ENCODE results near the gene ZNF343.

The ZNF343 gene

DNA sequence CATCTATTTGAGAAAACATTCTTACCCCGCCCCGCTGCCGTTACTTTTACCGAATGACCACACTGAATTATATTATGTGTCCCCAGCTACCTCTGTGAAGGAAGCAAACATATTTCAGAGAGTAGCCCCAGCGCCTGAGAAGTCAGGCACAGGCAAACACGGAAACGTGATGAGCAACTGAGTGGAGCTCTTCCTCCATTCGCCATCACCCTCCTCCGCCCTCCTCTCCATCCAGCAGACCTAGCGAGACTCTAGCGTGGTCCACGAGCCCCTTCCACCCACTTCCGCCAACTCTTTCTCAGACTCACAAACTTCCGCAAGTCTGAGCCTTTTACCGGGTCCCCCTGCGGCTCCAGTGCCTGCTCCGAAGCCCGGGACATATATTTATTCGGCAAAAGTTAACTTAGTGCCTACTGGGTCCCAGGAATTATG lies 38.7 kb downstream of the ZNF343 start:
- peak; percentile 64 for DNase-seq

DNA sequence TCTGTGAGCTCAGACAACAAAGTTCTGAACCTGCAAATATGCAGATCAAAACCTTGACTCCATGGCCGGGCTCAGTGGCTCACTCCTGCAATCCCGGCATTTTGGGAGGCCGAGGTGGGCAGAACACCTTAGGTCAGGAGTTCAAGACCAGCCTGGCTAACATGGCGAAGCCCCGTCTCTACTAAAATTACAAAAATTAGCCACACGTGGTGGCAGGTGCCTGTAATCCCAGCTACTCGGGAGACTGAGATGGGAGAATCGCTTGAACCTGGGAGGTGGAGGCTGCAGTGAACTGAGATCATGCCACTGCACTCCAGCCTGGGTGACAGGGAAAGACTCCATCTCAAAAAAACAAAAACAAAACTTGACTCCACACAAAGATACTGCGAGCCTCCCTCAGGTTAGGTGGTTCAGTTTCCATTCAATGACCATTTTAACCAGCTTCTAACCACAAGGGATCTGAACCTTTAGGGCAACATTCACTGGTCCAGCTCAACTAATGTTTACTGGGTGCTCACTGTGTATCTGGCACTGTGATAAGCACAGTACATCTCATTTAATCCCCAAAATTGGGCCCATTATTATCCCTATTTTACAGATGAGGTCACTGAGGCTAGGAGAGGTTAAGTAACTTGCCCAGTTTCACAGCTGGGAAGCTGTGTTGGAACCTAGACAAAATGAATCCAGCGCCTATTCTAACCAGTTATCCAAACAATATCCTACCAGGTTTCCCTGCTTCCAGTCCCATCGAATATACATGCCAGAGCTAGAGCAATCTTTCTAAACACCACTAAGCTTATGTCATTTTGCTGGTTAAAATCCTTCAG lies 39.9 kb downstream of the ZNF343 start:
- no peak for DNase-seq

DNA sequence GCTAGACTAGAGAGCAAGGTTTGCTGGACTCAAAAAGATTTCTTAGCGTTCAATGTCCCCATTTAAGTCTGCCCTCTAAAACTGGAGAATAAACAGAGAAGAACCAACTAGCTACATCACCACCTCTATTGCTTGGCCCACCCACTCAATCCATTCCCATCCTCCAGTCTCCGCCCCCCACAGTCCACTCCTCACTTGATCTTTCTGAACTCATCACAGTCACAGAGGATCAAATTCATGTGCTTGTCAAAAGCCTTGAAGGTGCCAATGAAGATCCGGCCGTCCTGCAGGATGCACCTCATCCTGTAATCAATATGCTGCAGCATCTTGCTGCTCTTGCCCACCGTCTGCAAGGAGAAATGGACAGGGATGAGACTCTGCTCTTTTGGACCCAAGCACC lies 41.3 kb downstream of the ZNF343 start:
- DNase-seq: no peak

DNA sequence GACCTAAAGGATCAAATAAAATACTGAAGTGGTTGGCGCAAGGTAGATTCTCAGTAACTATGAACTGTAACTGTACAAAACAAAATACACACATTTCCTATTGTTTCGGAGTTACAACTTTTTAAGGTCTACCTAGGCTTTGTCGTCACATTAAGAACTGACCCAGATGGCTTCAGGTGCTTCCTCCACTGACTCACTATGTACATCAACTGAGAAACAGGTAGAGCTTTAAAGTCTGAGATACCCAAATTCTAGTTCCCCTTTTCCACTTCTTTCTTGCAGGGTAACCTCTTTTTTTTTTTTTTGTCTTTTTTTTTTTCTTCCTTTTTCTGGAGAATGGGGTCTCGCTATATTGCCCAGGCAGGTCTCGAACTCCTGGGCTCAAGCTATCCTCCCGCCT lies 43.6 kb downstream of the ZNF343 start:
- DNase-seq: no peak

DNA sequence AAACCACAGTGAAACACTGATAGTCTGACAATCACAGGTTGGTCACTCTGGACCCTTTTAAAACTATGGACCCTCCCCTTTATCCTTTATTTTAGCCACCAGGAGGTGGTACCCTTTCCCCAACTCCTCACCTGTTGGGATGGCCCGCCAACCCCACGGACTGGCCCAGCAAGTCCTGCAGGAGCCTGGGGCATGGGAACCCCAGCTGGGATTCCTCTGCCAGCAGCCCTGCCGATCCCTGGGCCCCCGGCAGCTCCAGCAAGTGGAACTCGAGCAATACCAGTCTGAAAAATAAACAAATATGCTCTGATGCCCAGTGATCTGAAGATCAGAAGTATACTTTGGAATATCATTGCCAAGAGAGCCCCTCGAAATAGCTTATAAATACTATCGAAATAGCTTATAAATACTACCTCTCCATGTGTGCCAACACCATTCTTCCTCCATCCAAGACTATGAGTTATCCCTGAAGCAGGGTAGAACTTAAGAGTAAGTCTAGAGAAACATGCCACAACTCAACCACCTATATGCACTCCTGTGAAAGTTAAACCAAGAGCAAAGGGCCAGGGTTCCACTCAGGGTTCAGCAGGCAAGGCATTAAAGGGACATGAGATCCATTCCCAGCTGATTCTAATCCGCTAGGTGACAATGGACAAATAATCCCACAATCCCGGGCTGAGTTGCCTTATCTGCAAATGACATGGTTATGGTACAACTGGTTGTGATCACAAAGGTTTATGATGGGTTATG lies 44.9 kb downstream of the ZNF343 start:
- DNase-seq: no peak

DNA sequence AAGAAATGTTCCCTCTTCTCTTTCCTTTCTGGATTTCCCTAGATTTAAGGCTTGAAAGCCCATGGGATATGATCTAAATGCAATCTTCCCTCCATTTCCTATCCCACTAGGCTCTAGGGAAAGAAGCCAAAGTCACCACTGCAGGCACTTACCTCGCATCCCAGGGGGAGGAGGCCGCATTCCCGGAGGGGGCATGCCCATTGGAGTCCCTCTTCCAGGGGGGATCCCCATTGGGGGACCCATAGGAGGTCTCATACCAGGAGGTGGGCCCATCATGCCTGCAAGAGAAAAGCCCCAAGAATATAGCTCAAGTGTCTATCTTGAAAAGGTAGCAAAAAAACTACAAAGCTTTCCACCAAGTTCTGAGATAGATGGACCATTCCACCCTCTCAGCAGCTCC lies 46.2 kb downstream of the ZNF343 start:
- no peak for DNase-seq

DNA sequence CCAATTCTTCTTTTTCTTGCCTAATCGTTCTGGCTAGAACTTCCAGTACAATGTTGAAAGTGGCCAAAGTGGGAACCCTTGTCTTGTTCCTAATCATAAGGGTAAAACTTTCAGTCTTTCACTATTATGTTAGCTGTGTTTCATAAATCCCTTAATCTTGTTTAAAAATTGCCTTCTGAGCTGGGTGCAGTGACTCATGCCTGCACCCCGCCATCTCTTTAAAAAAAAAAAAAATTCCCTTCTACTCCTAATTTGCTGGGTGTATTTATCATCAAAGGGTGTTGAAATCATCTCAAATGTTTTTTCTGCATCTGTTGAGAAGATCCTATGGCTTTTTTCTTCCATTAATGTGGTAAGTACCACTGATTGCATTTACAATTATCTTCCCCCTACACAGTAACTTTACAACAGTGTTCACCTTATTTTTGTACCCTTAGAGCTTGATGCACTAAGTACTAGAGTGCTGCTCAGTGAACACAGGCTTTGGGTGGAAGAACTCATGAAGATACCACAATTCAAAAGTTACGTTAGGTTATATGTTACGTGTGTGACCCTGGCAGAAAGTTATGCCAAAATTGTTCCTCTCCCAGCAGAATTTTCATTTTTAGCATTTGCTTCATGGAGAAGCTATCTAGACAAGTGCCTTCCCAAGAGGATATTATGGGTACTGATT lies 47.8 kb downstream of the ZNF343 start:
- DNase-seq: no peak

DNA sequence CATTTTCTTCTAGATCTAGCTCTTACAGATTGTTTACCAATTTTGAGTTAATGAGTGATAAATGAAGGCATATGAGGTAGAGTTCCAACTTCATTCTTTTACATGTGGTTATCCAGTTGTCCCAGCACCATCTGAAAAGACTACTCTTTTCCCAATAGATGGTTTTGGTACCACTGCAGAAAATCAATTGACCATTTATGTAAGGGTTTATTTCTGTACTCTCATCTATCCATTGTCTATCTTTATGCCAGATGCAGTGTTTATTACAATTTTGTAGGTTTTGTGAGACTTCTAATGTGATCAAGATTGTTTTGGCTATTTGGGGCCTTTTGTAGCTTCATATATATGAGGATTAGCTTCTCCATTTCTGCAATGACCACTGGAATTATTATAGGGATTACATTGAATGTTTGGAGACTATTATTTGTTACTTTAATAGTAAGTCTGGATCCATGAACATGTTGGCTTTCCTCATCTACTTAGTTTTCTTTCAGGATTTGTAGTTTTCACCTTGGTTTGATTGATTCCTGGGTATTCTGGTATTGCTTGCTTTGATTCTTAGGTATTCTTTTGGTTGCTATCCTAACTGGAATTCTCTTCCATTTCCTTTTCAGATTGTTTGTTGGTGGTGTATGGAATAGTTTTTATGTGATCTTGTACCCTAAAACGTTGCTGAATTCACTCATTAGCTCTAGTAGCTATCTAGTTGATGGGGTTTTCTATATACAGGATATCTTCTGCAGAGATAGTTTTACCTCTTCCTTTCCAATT lies 48.5 kb downstream of the ZNF343 start:
- DNase-seq: no peak

DNA sequence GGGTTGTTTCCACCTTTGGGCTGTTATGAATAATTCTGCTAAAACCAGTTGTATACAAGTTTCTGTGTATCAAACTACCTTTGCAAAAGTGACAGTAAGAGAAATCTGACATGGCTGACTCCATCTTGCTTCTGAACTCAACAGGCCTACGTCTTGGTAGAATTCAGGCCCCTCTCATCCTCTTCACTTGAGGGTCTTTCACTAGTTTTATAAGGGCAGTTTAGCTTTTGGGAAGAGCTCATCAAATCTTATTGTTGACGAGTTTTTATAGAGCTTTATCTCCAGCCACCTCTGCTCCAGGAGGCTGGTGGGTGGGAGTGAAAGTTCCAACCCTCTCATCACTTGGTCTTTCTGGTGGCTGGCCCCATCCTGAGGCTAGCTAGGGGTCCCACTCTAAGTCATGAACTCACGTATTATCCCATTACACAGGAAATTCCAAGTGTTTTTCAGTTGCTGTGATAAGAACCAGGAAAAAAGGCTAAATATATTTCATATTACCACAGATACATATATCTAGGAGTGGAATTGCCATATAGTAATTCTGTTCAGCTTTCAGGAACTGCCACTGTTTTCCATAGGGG lies 49.7 kb downstream of the ZNF343 start:
- no peak for DNase-seq

DNA sequence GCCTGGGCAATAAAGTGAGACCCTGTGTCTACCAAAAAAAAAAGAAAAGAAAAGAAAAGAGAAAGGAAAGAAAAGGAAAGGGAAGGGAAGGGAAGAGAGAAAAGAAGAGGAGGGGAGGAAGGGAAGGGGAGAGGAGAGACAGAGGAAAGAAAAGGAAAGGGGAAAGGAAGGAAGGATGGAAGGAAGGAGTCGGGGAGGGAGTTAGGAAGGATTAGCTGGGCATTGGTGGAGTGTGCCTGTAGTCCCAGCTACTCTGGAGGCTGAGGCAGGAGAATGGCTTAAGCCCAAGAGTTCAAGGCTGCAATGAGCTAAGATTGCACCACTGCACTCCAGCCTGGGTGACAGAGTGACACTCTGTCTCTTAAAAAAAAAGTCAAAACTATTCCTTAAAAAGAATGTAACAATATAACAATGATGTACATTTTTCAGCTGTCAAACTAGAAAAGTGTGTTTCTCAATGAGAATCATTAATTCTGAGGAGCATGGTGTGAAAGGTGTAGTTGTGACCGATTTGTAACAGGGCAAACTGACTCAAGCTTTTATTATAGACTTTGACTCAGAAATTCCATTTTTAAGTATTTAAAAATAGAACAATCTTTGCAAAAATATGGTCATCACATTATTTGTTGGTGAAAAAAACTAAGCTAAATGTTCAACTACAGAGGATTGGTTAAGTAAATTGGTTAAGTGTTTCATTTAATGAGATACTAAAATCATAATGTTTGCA lies 52.8 kb downstream of the ZNF343 start:
- DNase-seq: no peak

DNA sequence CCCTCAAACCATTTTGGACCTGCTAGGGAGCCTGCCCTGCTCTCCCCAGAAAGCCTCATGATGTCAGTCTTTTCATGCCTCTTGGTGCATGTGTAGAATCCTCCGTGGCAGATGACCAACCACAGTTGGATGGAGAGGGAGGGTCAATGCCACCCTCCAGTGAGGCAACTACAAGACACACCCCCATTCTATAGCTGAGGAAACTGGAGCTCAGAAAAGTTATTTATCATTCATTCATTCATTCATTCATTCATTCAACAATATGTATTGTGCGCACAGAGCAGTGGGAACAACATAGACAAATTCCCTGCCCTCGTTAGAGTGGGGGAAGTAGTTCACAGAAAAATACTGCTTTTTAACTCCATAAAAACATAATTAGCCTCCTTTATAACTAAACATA lies 54.9 kb downstream of the ZNF343 start:
- no peak for DNase-seq

DNA sequence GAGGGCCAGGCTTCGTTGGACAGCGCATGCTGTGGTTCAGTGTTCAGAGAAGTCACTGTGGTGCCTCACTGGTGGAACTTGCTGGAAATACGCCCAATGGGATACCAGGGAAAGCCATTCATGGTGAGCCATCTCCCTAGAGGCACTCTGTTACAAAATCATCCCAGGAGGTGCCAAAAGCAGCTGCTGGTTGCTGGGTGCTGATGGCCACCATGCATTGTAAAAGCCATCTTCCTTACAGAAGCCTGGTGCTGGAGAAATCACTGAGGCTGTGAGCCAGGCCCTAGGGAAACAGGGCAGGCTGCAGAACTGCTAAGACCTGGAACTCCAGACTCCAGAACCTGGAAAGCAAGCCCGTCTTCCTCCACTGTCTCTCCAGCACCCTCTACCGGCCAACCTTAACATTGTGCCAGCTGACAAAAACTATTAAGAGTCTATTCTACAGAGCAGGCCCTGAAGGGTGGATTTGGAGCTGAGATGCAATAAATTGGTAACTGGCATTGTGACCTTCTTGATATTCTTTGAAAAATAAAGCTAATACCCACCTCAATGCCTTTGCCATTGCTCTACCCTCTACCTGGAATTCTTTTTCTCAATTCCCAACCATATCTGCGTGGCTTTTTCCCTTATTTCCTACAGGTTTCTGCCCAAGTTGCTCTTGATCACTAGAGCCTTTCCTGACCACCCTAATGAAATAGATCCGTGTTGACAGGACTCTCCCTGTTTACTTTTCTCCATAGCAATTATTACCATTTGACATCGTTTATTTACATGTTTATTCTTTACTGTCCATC lies 56.6 kb downstream of the ZNF343 start:
- DNase-seq: peak; percentile 70

DNA sequence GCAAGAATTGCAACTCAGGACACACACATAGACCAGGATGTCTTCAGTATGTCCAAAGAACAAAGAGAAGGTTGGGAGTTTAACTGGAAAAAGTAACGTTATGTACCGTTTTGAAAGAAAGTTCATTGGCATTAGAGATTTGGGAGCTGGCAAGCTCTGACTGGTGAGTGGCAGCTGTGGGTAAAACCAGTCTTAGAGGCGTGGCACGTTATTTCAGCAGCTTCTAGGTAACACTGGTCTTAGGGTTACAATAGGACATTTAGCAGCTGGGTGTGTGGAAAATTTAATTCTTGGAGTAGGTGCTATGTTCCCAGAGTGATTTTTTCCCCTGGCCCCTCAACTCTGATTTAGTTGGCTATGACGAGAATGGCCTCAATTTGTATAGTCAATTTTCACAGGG lies 57.3 kb downstream of the ZNF343 start:
- no peak for DNase-seq

DNA sequence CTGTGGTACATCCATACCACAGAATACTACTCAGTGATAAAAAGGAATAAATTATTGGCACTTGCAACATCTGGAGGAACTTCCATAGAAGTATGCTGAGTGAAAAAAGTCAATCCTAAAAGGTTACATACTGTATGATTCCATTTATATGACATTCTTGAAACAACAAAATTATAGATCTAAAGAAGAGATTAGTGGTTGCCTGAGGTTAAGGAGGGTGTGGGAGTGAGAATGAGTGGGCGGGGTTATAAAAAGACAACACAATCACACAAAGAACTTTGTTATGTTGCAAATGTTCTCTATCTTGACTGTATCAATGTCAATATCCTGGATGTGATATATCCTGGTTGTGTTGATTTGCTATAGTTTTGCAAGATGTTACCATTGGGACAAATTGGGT lies 59.3 kb downstream of the ZNF343 start:
- no peak for DNase-seq

DNA sequence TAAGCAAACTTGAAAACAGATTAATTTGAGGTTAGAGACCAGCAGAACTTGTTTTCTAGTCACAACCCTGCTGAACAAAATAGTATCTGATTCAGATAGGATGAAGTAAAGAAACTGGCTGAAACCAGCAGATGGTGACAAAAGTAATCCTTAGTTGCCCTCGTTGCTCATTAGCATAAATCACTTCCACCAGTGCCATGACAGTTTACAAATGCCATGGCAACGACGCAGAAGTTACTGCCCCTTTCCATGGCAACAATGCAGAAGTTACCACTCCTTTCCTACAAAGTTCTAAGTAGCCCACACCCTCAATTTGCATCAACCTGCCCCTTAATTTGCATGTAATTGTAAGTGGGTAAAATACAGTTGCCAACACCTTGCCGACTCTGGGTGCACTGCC lies 61.9 kb downstream of the ZNF343 start:
- DNase-seq: peak; percentile 11
